ENCODE data around the gene C11orf21.

The C11orf21 gene

GRCh38 chr11:2265396-2265795, 36.3 kb downstream of the C11orf21 start:
- DNase-seq (ENCODE audit: low spot score in 2 of 2): no peak
- Histone ChIP-seq H3K36me3 (replicated peaks) (no peaks in the 10 kb centered on the region), H3K9me3 (no peaks in the 10 kb centered on the region), H3K27me3 (ENCODE audit: low read depth) (peaks cover 8% of the 10 kb centered on the region; the same call in 1 of the 2 replicates), H3K4me1 (no peaks in the 10 kb centered on the region), H3K4me3 (no peak overlapping the region)
- in situ Hi-C loops (cut with MboI; ENCODE audit: low sequenced_read_pairs): no loop called here

- peaks cover 8% of the 10 kb centered on the region; the same call in 1 of the 2 replicates for H3K27me3 ChIP-seq (ENCODE audit: low read depth)
- H3K9me3 ChIP-seq: no peaks in the 10 kb centered on the region
- DNase-seq (ENCODE audit: low spot score in 2 of 2): no peak
- no peak overlapping the region for H3K4me3 ChIP-seq
- H3K4me1 ChIP-seq: no peaks in the 10 kb centered on the region
- no peaks in the 10 kb centered on the region for H3K36me3 ChIP-seq (replicated peaks)
- in situ Hi-C loops (cut with MboI; ENCODE audit: low sequenced_read_pairs): no loop called here
Observed at GRCh38 chr11:2264366-2265053, 37.2 kb downstream of the C11orf21 start.

DNA sequence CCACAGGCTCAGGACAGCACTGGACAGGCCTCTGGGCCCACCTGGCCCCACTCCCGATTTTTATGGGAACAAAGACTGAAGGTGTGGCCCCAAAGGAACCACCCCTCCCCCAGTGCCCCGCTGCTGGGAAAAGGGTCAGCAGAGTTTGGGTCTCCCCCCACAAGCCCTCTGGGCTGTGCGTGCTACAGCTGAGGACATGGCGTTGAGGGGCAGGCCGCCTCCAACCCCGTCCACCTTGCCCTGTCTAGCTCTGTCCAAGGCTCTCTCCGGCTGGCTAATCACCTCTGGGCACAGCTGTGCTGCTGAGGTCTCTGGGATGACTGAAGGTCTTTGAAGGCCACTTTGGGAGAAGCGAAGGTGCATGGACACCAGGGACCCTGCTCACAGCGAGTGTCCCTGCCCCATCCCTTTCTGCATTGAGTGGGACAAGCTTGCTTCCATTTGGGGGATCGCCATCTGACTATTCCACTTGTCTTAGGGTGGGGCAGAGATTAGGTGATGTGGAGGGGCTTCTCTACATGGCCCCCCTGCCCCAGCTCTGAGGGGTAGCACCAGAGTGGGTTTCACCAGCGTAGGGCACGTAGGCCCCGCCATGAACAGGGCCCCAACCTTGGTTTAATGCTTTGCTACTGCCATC, 37.9 kb downstream of the C11orf21 start:
- H3K4me3 ChIP-seq: no peak overlapping the region
- no peaks in the 10 kb centered on the region for H3K9me3 ChIP-seq
- no peak for DNase-seq (ENCODE audit: low spot score in 2 of 2)
- no peaks in the 10 kb centered on the region for H3K36me3 ChIP-seq (replicated peaks)
- in situ Hi-C loops (cut with MboI; ENCODE audit: low sequenced_read_pairs): no loop called here
- no peaks in the 10 kb centered on the region for H3K4me1 ChIP-seq
- H3K27me3 ChIP-seq (ENCODE audit: low read depth): 0 out of 2 replicates have a peak, but pooled peaks cover 5% of the 10 kb centered on the region

GRCh38 chr11:2263071-2263565, 38.6 kb downstream of the C11orf21 start:
- no peaks in the 10 kb centered on the region for H3K36me3 ChIP-seq (replicated peaks)
- in situ Hi-C loops (cut with MboI; ENCODE audit: low sequenced_read_pairs): no loop called here
- H3K4me1 ChIP-seq: no peaks in the 10 kb centered on the region
- no peak overlapping the region for H3K4me3 ChIP-seq
- H3K27me3 ChIP-seq (ENCODE audit: low read depth): 0 out of 2 replicates have a peak, but pooled peaks cover 5% of the 10 kb centered on the region
- H3K9me3 ChIP-seq: no peaks in the 10 kb centered on the region
- no peak for DNase-seq (ENCODE audit: low spot score in 2 of 2)

DNA sequence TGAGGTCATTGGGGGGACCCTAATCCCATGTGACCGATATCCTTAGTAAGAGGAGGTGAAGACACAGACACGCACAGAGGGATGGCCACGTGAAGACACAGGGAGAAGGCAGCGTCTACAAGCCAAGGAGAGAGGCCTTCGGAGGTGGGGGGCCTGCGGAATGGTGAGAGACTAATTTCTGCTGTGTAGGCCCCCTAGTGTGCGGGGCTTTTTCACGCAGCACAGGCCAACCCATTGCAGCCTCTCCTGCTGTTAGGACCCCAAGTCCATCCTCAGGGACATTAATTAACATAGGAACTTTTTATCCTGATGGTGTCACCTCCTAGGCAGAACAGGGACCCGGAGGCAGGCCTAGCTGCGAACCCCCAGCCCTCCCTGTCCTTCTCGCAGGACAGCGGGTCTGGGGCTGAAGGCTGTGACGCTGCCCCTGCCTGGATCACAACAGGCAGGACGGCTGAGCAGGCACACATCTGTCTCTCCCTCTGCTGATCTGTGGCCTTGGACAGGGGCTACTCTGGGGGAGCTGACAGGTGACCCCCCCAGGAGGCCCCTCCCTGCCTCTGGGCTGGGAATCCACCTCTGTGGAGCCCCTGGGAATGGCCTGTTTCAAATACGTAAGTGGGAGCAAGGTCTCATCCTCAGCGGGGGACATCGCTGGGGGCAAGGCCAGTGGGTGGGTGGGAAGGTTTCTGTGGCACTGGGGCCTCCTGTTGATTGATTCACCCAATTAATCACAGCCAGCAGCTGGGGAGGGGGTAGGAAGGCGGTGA, 39.2 kb downstream of the C11orf21 start:
- in situ Hi-C loops (cut with MboI; ENCODE audit: low sequenced_read_pairs): no loop called here
- Histone ChIP-seq H3K36me3 (replicated peaks) (no peaks in the 10 kb centered on the region), H3K4me1 (no peaks in the 10 kb centered on the region), H3K9me3 (no peaks in the 10 kb centered on the region), H3K27me3 (ENCODE audit: low read depth) (0 out of 2 replicates have a peak, but pooled peaks cover 5% of the 10 kb centered on the region), H3K4me3 (no peak overlapping the region)
- DNase-seq (ENCODE audit: low spot score in 2 of 2): no peak

GRCh38 chr11:2261436-2262230, 40.1 kb downstream of the C11orf21 start:
- in situ Hi-C loops (cut with MboI; ENCODE audit: low sequenced_read_pairs): no loop called here
- DNase-seq (ENCODE audit: low spot score in 2 of 2): no peak

GRCh38 chr11:2260491-2261364, 41.0 kb downstream of the C11orf21 start:
- in situ Hi-C loops (cut with MboI; ENCODE audit: low sequenced_read_pairs): no loop called here
- H3K27me3 ChIP-seq (ENCODE audit: low read depth): peaks cover 6% of the 10 kb centered on the region; the same call in 1 of the 2 replicates

More at GRCh38 chr11:2261436-2262230, 40.1 kb downstream of the C11orf21 start:
- H3K36me3 ChIP-seq (replicated peaks): no peaks in the 10 kb centered on the region
- no peaks in the 10 kb centered on the region for H3K9me3 ChIP-seq
- no peaks in the 10 kb centered on the region for H3K4me1 ChIP-seq
- H3K27me3 ChIP-seq (ENCODE audit: low read depth): 0 out of 2 replicates have a peak, but pooled peaks cover 5% of the 10 kb centered on the region
- H3K4me3 ChIP-seq: no peak overlapping the region

GRCh38 chr11:2259897-2260451, 41.7 kb downstream of the C11orf21 start:
- in situ Hi-C loops (cut with MboI; ENCODE audit: low sequenced_read_pairs): no loop called here
- DNase-seq (ENCODE audit: low spot score in 2 of 2): no peak
- H3K4me3 ChIP-seq: no peak overlapping the region
- H3K9me3 ChIP-seq: no peaks in the 10 kb centered on the region
- peaks cover 7% of the 10 kb centered on the region; the same call in 1 of the 2 replicates for H3K27me3 ChIP-seq (ENCODE audit: low read depth)
- H3K4me1 ChIP-seq: no peaks in the 10 kb centered on the region
- H3K36me3 ChIP-seq (replicated peaks): no peaks in the 10 kb centered on the region

More at GRCh38 chr11:2260491-2261364, 41.0 kb downstream of the C11orf21 start:
- no peaks in the 10 kb centered on the region for H3K9me3 ChIP-seq
- no peak overlapping the region for H3K4me3 ChIP-seq
- H3K36me3 ChIP-seq (replicated peaks): no peaks in the 10 kb centered on the region
- no peak for DNase-seq (ENCODE audit: low spot score in 2 of 2)
- no peaks in the 10 kb centered on the region for H3K4me1 ChIP-seq

GRCh38 chr11:2259466-2259830, 42.3 kb downstream of the C11orf21 start:
- Histone ChIP-seq H3K4me3 (no peak overlapping the region), H3K4me1 (no peaks in the 10 kb centered on the region), H3K27me3 (ENCODE audit: low read depth) (peaks cover 5% of the 10 kb centered on the region; the same call in 1 of the 2 replicates), H3K36me3 (replicated peaks) (no peaks in the 10 kb centered on the region), H3K9me3 (no peaks in the 10 kb centered on the region)
- DNase-seq (ENCODE audit: low spot score in 2 of 2): no peak
- in situ Hi-C loops (cut with MboI; ENCODE audit: low sequenced_read_pairs): no loop called here

- H3K4me1 ChIP-seq: no peaks in the 10 kb centered on the region
- DNase-seq (ENCODE audit: low spot score in 2 of 2): no peak
- no peaks in the 10 kb centered on the region for H3K36me3 ChIP-seq (replicated peaks)
- no peak overlapping the region for H3K4me3 ChIP-seq
- in situ Hi-C loops (cut with MboI; ENCODE audit: low sequenced_read_pairs): no loop called here
- H3K9me3 ChIP-seq: no peaks in the 10 kb centered on the region
- peaks cover 5% of the 10 kb centered on the region; the same call in 1 of the 2 replicates for H3K27me3 ChIP-seq (ENCODE audit: low read depth)
Observed at GRCh38 chr11:2258501-2259465, 42.9 kb downstream of the C11orf21 start.

- in situ Hi-C loops (cut with MboI; ENCODE audit: low sequenced_read_pairs): no loop called here
- H3K27me3 ChIP-seq (ENCODE audit: low read depth): peaks cover 5% of the 10 kb centered on the region; the same call in 1 of the 2 replicates
- no peak overlapping the region for H3K4me3 ChIP-seq
- no peaks in the 10 kb centered on the region for H3K9me3 ChIP-seq
- no peaks in the 10 kb centered on the region for H3K36me3 ChIP-seq (replicated peaks)
- H3K4me1 ChIP-seq: no peaks in the 10 kb centered on the region
- DNase-seq (ENCODE audit: low spot score in 2 of 2): no peak
Observed at GRCh38 chr11:2256951-2257700, 44.6 kb downstream of the C11orf21 start.

Measured in HAP-1 (cell line).